NCI-H82 (cell line): ENCODE results near the gene MXRA7.

Experiments
- DNase-seq: peaks from one replicate; lab custom pipeline; 2025; lab: John Stamatoyannopoulos, UW

Gene MXRA7

GRCh38 chr17:76677406-76677805 lies 33.4 kb downstream of the MXRA7 start:
- DNase-seq = no peak

- no peak for DNase-seq
These were observed 34.1 kb downstream of the MXRA7 start for GRCh38 chr17:76676629-76677028.

DNA sequence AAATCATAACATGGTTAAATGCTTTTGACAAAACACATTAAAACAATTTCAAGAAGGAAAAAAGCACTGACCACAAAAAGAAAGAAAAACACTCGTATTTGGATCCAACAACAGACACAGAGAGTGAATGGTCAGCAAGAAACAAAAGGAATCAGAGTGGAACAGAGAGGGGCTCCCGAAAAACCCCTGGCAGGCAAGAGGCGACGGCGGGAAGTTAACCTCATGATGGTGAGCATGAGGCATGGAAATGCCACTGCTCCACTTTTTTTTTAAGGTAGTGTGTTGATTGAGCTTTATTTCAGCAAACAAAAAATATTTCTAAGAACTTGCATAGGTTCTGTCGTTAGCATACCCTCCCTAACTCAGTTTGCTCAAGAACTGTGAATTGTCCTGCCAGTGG lies 35.1 kb downstream of the MXRA7 start:
- DNase-seq = no peak

DNA sequence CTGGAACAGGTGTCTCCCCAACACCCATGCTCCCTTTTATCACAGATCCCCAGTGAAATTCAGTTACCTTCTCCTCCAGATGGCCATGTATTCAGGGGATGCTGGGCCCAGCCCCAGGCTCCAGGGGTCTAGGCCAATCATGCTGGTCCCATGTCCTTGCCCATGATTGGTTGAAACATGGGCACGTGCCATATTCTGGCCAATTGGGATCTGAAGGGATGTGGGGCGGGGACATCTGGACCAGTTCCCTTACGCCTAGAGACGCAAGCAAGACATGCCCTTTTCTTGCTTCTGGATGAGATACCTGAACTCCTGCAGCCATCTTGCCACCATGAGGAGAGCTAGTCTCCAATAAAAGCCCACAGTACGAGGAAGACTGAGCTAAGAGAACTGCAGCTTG lies 36.2 kb downstream of the MXRA7 start:
- peak; percentile 24 for DNase-seq

- DNase-seq = no peak
These were observed 37.0 kb downstream of the MXRA7 start for GRCh38 chr17:76673729-76674128.

DNA sequence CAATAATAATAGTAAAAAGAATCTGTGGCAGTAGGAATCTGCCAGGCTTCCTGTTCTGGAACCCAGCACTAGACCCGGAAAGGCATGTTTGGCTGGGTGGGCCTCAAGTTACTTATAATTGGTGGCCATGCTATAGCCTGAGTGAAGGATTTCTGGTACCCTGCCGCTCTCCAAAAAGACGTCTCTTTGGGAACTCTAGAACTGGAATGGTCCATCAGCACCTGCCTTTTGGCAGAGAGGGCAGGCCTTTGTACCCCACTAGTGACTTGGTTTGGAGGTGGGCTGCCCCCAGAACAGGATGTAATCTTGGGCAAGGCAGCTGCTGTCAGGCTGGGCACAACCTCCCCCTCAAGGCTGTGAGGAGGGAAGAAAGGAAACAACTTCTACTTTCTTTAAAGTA lies 37.9 kb downstream of the MXRA7 start:
- DNase-seq = no peak

DNA sequence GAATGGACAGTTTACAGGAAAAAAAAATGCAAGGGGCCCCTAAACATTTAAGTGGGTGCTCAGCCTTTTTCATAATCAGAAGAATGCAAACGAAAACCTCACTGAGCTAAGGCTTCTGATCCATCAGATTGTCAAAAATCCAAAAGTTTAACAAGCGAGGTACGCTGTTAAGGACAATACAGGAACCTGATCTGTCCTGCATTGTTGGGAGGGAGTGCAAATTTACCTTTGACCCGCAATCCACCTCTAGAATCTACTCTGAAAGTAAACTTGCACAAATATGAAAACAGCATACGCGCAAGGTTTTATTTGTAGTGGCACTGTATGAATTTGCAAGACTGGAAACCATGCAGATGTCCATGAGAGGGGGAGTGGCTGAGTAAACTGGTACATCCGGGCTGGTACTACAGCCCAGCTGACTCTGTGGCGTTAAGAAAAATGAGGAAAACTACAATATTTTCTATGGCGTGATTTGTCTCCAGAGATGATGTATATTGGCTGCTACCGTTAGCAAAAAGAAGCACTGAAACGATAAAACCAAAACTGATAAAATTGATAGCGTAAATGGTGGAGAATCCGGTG lies 38.4 kb downstream of the MXRA7 start:
- no peak for DNase-seq

DNA sequence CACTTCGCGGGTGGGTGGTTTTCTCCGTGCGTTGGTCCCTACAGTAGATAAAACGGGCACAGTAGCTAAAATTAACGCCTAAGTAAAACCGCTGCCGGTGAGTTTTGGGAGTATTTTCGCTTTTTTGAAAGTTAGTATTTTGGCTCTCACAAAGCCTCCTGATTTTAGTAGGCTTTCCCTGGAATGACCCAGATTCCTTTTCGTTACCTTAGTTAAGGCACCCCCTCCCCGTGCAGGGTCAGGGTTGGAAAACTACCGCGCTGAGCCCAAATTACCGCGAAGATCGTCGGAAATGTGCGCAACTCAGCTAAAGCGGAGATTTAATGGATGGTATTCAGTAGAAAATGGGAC lies 38.9 kb downstream of the MXRA7 start:
- no peak for DNase-seq

- peak; percentile 100 for DNase-seq
These were observed 39.4 kb downstream of the MXRA7 start for GRCh38 chr17:76671123-76671911.

GRCh38 chr17:76670718-76671122 lies 40.0 kb downstream of the MXRA7 start:
- no peak for DNase-seq

GRCh38 chr17:76670020-76670717 lies 40.6 kb downstream of the MXRA7 start:
- DNase-seq = no peak

DNA sequence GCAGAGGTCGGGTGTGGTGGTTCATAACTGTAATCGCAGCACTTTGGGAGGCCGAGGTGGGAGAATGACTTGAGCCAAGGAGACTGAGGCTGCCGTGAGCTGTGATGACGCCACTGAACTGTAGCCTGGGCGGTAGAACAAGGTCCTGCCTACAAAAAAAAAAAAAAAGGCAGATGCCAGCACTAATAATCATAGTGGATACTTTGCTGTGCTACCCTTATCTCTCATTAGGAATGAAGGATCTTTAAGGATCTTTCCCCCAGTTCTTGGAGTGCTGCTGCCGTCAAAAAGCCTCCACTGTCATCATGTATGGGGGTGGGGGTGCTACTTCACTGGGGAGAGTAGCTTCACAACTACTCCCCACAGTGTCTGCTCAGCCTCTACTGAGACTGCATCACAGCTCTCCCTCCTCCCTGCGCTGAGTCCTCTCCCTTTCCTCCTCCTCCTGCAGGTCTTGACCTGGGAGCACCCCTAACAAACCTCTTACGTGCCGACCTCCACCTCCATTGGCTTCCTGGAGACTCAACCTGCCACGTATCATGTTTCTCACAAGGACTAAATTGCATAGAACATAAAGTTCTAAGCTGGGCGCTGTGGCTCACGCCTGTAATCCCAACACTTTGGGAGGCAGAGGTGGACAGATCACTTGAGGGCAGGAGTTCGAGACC lies 42.8 kb downstream of the MXRA7 start:
- no peak for DNase-seq

GRCh38 chr17:76667491-76667755 lies 43.3 kb downstream of the MXRA7 start:
- DNase-seq = no peak

DNA sequence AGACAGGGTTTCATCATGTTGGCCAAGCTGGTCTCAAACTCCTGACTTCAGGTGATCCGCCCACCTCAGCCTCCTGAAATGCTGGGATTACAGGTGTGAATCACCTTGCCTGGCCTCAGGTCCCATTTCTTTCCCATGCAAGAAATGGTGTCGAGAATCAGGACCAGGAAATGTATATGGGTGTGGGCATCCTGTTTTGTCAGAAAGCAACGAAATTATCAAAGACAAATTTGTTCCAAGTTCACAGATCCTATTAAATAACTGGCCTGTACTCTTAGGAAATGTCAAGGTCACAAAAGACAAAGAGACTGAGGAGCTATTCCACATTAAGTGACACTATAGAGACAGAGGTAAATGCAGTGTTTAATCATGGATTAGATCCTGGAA lies 50.1 kb downstream of the MXRA7 start:
- DNase-seq = no peak

GRCh38 chr17:76659928-76660655 lies 50.7 kb downstream of the MXRA7 start:
- no peak for DNase-seq

- no peak for DNase-seq
These were observed 52.5 kb downstream of the MXRA7 start for GRCh38 chr17:76658242-76658662.

DNA sequence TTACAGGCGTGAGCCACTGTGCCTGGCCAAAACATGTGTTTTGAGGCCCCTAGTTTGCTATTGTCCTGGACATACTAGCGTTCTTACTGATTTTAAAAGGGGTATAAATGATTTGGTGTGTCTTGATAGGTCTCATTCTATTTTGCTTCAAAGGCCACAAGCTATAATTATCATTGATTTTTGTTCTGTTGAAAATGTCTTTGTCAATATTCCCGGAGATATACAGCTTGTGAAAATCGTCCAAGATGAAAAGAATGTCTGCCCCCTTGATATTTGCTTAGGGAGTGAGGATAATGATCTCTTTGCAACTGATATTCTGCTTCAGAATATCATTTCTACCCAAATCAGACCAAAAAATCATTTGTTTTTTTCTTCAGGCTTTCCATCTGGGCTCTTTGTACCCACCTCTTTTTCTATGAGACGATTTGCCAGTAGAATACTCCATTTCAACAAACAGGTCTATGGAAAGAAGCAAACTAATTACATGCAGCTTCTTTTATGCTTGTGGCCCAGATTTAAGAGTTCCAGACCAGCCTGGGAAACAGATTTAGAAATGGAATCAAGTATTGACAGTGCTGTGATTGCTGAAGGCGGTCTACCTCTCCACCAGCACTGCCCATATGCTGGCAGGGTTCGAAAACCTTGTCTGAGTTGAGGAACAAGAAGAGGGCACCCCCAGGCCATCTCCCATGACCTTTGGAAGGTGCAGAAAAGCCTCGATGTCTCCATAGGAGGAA lies 53.1 kb downstream of the MXRA7 start:
- no peak for DNase-seq

DNA sequence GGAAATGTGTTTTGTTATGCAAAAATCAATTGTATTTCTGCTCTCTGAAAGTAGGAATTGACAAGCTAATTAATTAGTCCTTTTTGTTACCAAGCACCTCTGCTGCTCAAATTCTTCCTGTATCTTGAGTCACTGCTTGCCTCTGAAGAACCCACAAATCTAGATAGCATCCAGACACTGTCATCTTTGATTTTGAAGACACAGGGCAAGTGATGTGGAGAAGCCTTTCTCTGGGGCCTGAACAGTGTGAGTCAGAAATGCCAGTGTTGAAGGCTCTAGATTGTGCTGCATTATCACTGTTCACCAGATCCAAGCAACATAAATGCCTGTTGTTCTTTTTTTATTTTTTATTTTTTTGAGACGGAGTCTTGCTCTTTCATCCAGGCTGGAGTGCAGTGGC lies 56.4 kb downstream of the MXRA7 start:
- DNase-seq = no peak

DNA sequence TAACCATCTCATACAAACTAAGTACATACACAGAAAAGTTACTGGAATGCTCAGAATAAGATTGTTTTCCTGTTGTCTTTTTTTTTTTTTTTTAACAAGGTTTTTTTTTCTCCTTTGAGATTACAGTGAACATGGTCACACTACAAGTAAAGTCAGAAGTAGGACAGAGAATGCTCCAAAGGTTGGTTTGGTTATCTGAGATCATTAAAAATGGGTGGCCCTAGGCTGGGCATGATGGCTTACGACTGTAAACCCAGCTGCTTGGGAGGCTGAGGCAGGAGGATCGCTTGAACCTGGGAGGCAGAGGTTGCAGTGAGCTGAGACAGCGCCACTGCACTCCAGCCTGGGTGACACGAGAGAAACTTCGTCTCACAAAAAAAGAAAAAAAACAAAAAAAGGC lies 60.3 kb downstream of the MXRA7 start:
- no peak for DNase-seq

DNA sequence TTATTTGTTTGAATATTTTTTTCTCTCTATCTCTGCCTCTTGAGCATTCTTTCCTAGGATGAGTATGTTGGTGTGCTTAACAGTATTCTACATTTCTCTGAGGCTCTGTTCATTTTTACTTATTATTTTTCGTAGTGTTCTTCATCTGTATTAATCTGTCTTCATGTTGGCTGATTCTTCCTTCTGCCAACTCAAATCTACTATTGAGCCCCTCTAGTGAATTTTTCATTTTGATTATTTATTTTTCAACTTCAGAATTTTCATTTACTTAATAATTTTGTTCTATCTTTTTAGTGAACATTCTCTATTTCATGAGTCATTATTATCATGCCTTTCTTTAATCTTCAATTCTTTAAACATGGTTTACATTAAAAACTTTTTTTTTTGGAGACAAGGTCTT lies 64.1 kb downstream of the MXRA7 start:
- DNase-seq = no peak

DNA sequence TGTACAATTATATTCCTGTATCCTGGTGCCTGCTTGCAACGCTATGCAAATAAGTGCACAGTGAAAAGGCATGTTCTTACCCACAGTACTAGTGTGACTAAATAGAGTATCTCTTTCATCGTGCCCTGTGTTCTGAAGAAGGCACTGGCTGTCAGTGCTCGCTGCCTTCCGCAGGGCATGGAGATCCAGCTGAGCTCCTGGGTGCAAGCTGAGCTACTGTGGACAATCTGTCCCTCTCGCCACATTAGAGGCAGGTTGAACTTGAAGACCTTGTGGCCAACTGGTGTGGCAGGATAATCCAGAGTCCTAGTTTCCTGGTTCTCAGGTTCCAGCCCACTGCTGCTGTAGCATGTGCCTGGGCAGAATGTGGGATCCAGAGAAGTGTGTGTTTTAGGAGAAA lies 65.3 kb downstream of the MXRA7 start:
- no peak for DNase-seq

GRCh38 chr17:76644995-76645394 lies 65.8 kb downstream of the MXRA7 start:
- DNase-seq = no peak
